H1 (cell line): ENCODE data around the gene CALML4. TPM values are rescaled to one million over a fixed set of nuclear protein-coding genes. Genes with fewer than 3 reads are reported as not detected.

Source experiments
- CTCF ChIA-PET: fragments of 300-600 bp; sonication (Branson Sonifier 250); formaldehyde crosslinking; loops from one replicate; lab custom pipeline; 2021; ENCODE audit not compliant: partially characterized antibody; lab: Charles Lee
- POLR2A ChIA-PET: fragments of 300-600 bp; sonication (Branson Sonifier 250); formaldehyde crosslinking; loops from one replicate; lab custom pipeline; 2021; ENCODE audit warnings: inconsistent platforms; ENCODE audit not compliant: partially characterized antibody; lab: Charles Lee
- DNase-seq, 2 experiments: peaks; one replicate each; pipeline versions ENCODE4 v3.0.0 to v3.0.0-alpha.2; 2010 to 2022; ENCODE audit warnings: low spot score in 2 of 2, low read depth in 1 of 2, mixed read lengths in 1 of 2
- FAIRE-seq: peaks from 2 replicates; lab custom pipeline; 2011; peaks lifted over from hg19 to GRCh38; lab: Jason Lieb, UNC
- H2AFZ ChIP-seq: 2 replicates; pipeline ENCODE4 v1.8.1; 2012; ENCODE audit warnings: low read length, inconsistent platforms
- H2AK5ac ChIP-seq: 2 replicates; pipeline ENCODE4 v1.6.1; 2013; ENCODE audit warnings: low read depth, low read length
- H2BK120ac ChIP-seq: replicated peaks from 2 replicates; pipeline ENCODE3; 2013; ENCODE audit warnings: low read depth, low read length, inconsistent platforms
- H2BK12ac ChIP-seq: 2 replicates; pipeline ENCODE4 v1.6.1; 2013; ENCODE audit warnings: low read depth, low read length
- H2BK15ac ChIP-seq: 2 replicates; pipeline ENCODE4 v1.6.1; 2013; ENCODE audit warnings: low read length
- H2BK20ac ChIP-seq: 2 replicates; pipeline ENCODE4 v1.6.1; 2013; ENCODE audit warnings: low read length
- H2BK5ac ChIP-seq: 2 replicates; pipeline ENCODE4 v1.6.1; 2013; ENCODE audit warnings: low read depth, low read length
- H3K14ac ChIP-seq: 2 replicates; pipeline ENCODE4 v1.6.1; 2013; ENCODE audit warnings: inconsistent platforms; ENCODE audit not compliant: insufficient read length
- H3K18ac ChIP-seq: 2 replicates; pipeline ENCODE4 v1.6.1; 2013; ENCODE audit warnings: low read length; ENCODE audit errors: extremely low read depth
- H3K23ac ChIP-seq: 2 replicates; pipeline ENCODE4 v1.6.1; 2013; ENCODE audit warnings: inconsistent platforms; ENCODE audit not compliant: insufficient read length
- H3K23me2 ChIP-seq: 2 replicates; pipeline ENCODE4 v1.6.1; 2013; ENCODE audit warnings: low read depth, low read length
- H3K27ac ChIP-seq: 2 replicates; pipeline ENCODE4 v1.6.1; 2011; ENCODE audit warnings: low read depth, low read length, inconsistent platforms
- H3K27me3 ChIP-seq, 4 experiments: replicated peaks in 1 of 4; 1 replicate in 1 of 4; 2 replicates in 3 of 4; pipeline versions ENCODE4 v1.6.1 to v1.8.1; 2011 to 2013; ENCODE audit warnings: low read length in 3 of 4, mild to moderate bottlenecking in 3 of 4, inconsistent platforms in 2 of 4, mixed read lengths in 2 of 4, moderate library complexity in 1 of 4; ENCODE audit not compliant: control insufficient read depth in 3 of 4, insufficient read depth in 3 of 4; ENCODE audit errors: extremely low read depth in 1 of 4
- H3K36me3 ChIP-seq, 4 experiments: 2 replicates each; pipeline versions ENCODE4 v1.6.1 to v1.8.1; 2011 to 2013; ENCODE audit warnings: mild to moderate bottlenecking in 4 of 4, low read length in 3 of 4, moderate library complexity in 2 of 4, control low read depth in 1 of 4, inconsistent platforms in 1 of 4; ENCODE audit not compliant: insufficient read depth in 4 of 4, control insufficient read depth in 2 of 4
- H3K4ac ChIP-seq: replicated peaks from 2 replicates; pipeline ENCODE3; 2013; ENCODE audit warnings: low read length, low read depth, mixed read lengths, inconsistent platforms; ENCODE audit not compliant: insufficient read length
- H3K4me1 ChIP-seq, 4 experiments: replicated peaks in 1 of 4; 1 replicate in 1 of 4; 2 replicates in 3 of 4; pipeline versions ENCODE4 v1.6.1 to v1.8.1; 2011 to 2013; ENCODE audit warnings: low read length in 3 of 4, inconsistent platforms in 2 of 4, mixed read lengths in 1 of 4; ENCODE audit not compliant: insufficient read depth in 4 of 4, control insufficient read depth in 3 of 4
- H3K4me2 ChIP-seq, 2 experiments: 2 replicates each; pipeline versions ENCODE4 v1.6.1 to v1.8.1; 2011 to 2013; ENCODE audit warnings: low read depth in 2 of 2, low read length in 2 of 2, control low read depth in 1 of 2, inconsistent platforms in 1 of 2, mild to moderate bottlenecking in 1 of 2; ENCODE audit not compliant: insufficient read depth in 1 of 2
- H3K4me3 ChIP-seq, 4 experiments: fragments of 200-600, 300-600 bp in 1 of 4; sonication (generic), shearing (Covaris generic), sonication (Bioruptor Twin) in 1 of 4; 2 replicates each; pipeline versions ENCODE4 v1.5.1 to v1.8.1; 2011 to 2016; ENCODE audit warnings: low read length in 4 of 4, low read depth in 3 of 4, control low read depth in 2 of 4, inconsistent platforms in 2 of 4, mild to moderate bottlenecking in 2 of 4, mixed read lengths in 1 of 4, moderate library complexity in 1 of 4; ENCODE audit not compliant: insufficient read depth in 2 of 4; ENCODE audit errors: extremely low read depth in 1 of 4
- H3K56ac ChIP-seq: replicated peaks from 2 replicates; pipeline ENCODE3; 2013; ENCODE audit warnings: low read depth, mild to moderate bottlenecking, mixed read lengths, low read length, inconsistent platforms; ENCODE audit not compliant: insufficient read length
- H3K79me1 ChIP-seq: 2 replicates; pipeline ENCODE4 v1.6.1; 2013; ENCODE audit warnings: low read depth, low read length, control low read depth
- H3K79me2 ChIP-seq, 2 experiments: 2 replicates each; pipeline versions ENCODE4 v1.6.1 to v1.8.1; 2012 to 2013; ENCODE audit warnings: low read length in 2 of 2, mild to moderate bottlenecking in 2 of 2, inconsistent platforms in 1 of 2; ENCODE audit not compliant: insufficient read depth in 2 of 2, control insufficient read depth in 1 of 2
- H3K9ac ChIP-seq, 4 experiments: replicated peaks in 1 of 4; 1 replicate in 1 of 4; 2 replicates in 3 of 4; pipeline versions ENCODE4 v1.6.1 to v1.8.1; 2011 to 2013; ENCODE audit warnings: low read depth in 3 of 4, low read length in 3 of 4, control low read depth in 2 of 4, mild to moderate bottlenecking in 2 of 4, moderate library complexity in 2 of 4, inconsistent platforms in 1 of 4; ENCODE audit errors: extremely low read depth in 1 of 4
- H3K9me3 ChIP-seq, 2 experiments: 2 replicates each; pipeline versions ENCODE4 v1.6.1 to v1.8.1; 2012 to 2013; ENCODE audit warnings: mild to moderate bottlenecking in 2 of 2, moderate library complexity in 2 of 2, control low read depth in 1 of 2, inconsistent platforms in 1 of 2, low read depth in 1 of 2, low read length in 1 of 2, mixed read lengths in 1 of 2; ENCODE audit not compliant: insufficient read depth in 2 of 2
- H4K20me1 ChIP-seq, 2 experiments: replicated peaks in 1 of 2; 2 replicates each; pipeline versions ENCODE3 to v1.8.1; 2011 to 2013; ENCODE audit warnings: inconsistent platforms in 2 of 2, low read length in 2 of 2, mild to moderate bottlenecking in 1 of 2; ENCODE audit not compliant: insufficient read depth in 2 of 2, control insufficient read depth in 1 of 2
- H4K5ac ChIP-seq: 2 replicates; pipeline ENCODE4 v1.6.1; 2013; ENCODE audit warnings: low read length, low read depth, mixed read lengths, inconsistent platforms; ENCODE audit not compliant: insufficient read length
- H4K8ac ChIP-seq: 2 replicates; pipeline ENCODE4 v1.8.0; 2013; ENCODE audit warnings: mild to moderate bottlenecking, moderate library complexity, low read length, inconsistent platforms; ENCODE audit not compliant: insufficient read depth; ENCODE audit errors: extremely low read depth
- H4K91ac ChIP-seq: replicated peaks from 2 replicates; pipeline ENCODE3; 2013; ENCODE audit warnings: low read length, mixed read lengths, inconsistent platforms; ENCODE audit not compliant: insufficient read length
- BCL11A ChIP-seq, 2 experiments: IDR thresholded peaks; one replicate each; pipeline ENCODE4 v1.6.1; 2011; ENCODE audit warnings: low read depth in 2 of 2, low read length in 2 of 2, mild to moderate bottlenecking in 2 of 2
- CREB1 ChIP-seq: IDR thresholded peaks from 2 replicates; pipeline ENCODE4 v1.6.1; 2012; ENCODE audit warnings: inconsistent platforms
- EGR1 ChIP-seq: IDR thresholded peaks from 2 replicates; pipeline ENCODE4 v1.6.1; 2011; ENCODE audit warnings: low read depth, low read length, borderline replicate concordance
- EP300 ChIP-seq, 2 experiments: IDR thresholded peaks; 1 replicate in 1 of 2; 2 replicates in 1 of 2; pipeline ENCODE4 v1.6.1; 2011 to 2012; ENCODE audit warnings: low read depth in 2 of 2, low read length in 2 of 2, mild to moderate bottlenecking in 2 of 2, borderline replicate concordance in 1 of 2, inconsistent platforms in 1 of 2, moderate library complexity in 1 of 2
- FOSL1 ChIP-seq: IDR thresholded peaks from 2 replicates; pipeline ENCODE4 v1.6.1; 2011; ENCODE audit warnings: mild to moderate bottlenecking, low read depth, low read length, moderate library complexity; ENCODE audit not compliant: insufficient read depth
- JUND ChIP-seq: IDR thresholded peaks from 2 replicates; pipeline ENCODE4 v1.6.1; 2011; ENCODE audit warnings: mild to moderate bottlenecking, improper control_type of control experiment, low read length
- KDM4A ChIP-seq: IDR thresholded peaks from one replicate; pipeline ENCODE4 v1.7.1; 2012; ENCODE audit warnings: low read depth, mild to moderate bottlenecking, moderate library complexity, low read length, inconsistent platforms; ENCODE audit not compliant: severe bottlenecking
- NANOG ChIP-seq: IDR thresholded peaks from 2 replicates; pipeline ENCODE4 v1.6.1; 2011; ENCODE audit warnings: low read length, low read depth, mild to moderate bottlenecking, inconsistent platforms; ENCODE audit not compliant: insufficient read depth, poor library complexity, severe bottlenecking
- POLR2A ChIP-seq, 2 experiments: IDR thresholded peaks; 1 replicate in 1 of 2; 2 replicates in 1 of 2; pipeline ENCODE4 v1.6.1; 2011; ENCODE audit warnings: low read depth in 2 of 2, low read length in 2 of 2, mild to moderate bottlenecking in 2 of 2; ENCODE audit errors: control extremely low read depth in 1 of 2
- RAD21 ChIP-seq, 2 experiments: IDR thresholded peaks in 1 of 2; conservative IDR thresholded peaks in 1 of 2; 2 replicates each; pipeline ENCODE4 v1.6.1; 2011; ENCODE audit warnings: low read depth in 2 of 2, low read length in 2 of 2, improper control_type of control experiment in 1 of 2, inconsistent platforms in 1 of 2, mild to moderate bottlenecking in 1 of 2, moderate library complexity in 1 of 2
- RBBP5 ChIP-seq: IDR thresholded peaks from 2 replicates; pipeline ENCODE4 v1.7.1; 2012; ENCODE audit warnings: low read depth, mild to moderate bottlenecking, inconsistent platforms, low read length, moderate library complexity, borderline replicate concordance
- SP4 ChIP-seq: IDR thresholded peaks from 2 replicates; pipeline ENCODE4 v1.6.1; 2012; ENCODE audit warnings: low read length, inconsistent platforms
- TCF12 ChIP-seq: IDR thresholded peaks from 2 replicates; pipeline ENCODE4 v1.6.1; 2011; ENCODE audit warnings: low read depth, mild to moderate bottlenecking, low read length
- WGBS, 2 experiments: shearing (Covaris generic) in 1 of 2; methylation state at CpG; one replicate each; pipeline versions ENCODE4 v1.1.6 to v1.1.7; 2013 to 2015; ENCODE audit warnings: low lambda C conversion rate in 2 of 2, mixed read lengths in 2 of 2, inconsistent platforms in 1 of 2, low coverage in 1 of 2, missing lambda C conversion rate in 1 of 2; ENCODE audit not compliant: insufficient replicate concordance in 2 of 2, insufficient coverage in 1 of 2, insufficient read length in 1 of 2; ENCODE audit errors: extremely low coverage in 1 of 2, missing lambda C conversion rate in 1 of 2; 5-methylcytosine and 5-hydroxymethylcytosine counted together
- polyA plus RNA-seq, 7 experiments: library from polyadenylated mRNA; depleted of rRNA in 3 of 7; stranded (reverse) in 5 of 7; unstranded in 2 of 7; fragments of >200 nt in 5 of 7; fragments of 200-250 nt in 2 of 7; gene quantifications; 1 replicate in 5 of 7; 2 replicates in 1 of 7; 4 replicates in 1 of 7; pipeline versions ENCODE4 v1.2.1 to v1.2.3, GENCODE V29; 2011 to 2013; ENCODE audit warnings: missing spikeins in 2 of 7, mixed read lengths in 2 of 7
- total RNA-seq: library from RNA; stranded (reverse); fragmentation: NEBNext Ultra II Directional; extraction: Animal tissue kit (Norgen Biotek cat#: 25700); gene quantifications from 2 replicates; pipeline ENCODE4 v1.2.1, GENCODE V29; 2021

Gene CALML4
- total and polyA plus RNA-seq, 2 of the 8 experiments (the other 6 are each of a cell fraction or from before 2014, with no cell fraction given), result 3.8 to 12.5 TPM

DNA sequence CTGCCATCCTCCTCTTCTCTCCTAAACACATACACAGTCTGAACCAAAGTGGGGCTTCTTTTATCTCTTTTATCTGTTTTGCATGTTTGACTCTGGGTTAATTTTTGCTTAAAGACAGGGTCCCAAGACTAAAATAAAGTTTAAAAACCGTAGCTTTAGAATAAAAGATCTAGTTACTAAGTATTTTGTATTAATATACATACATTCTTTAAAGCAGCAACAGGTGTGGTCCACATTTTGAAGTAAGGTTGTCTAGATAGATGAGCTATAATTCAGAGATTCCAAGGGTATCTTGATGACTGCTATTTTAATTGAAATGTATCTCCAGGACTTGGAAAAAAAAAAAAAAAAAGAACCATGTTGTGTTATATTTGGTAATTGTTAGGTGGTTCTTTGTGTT lies 61.3 kb downstream of the CALML4 start:
- no peak overlapping the region for H2BK20ac ChIP-seq
- no peak overlapping the region for H3K4me3 ChIP-seq
- no peak overlapping the region for H4K5ac ChIP-seq
- H4K20me1 ChIP-seq, result no peaks in the 10 kb centered on the region
- H3K79me1 ChIP-seq, result no peaks in the 10 kb centered on the region; the same call in 1 of the 2 replicates
- H3K4me1 ChIP-seq, result no peaks in the 10 kb centered on the region
- H4K8ac ChIP-seq, result no peak overlapping the region
- 86% methylated on average over 1 of the region's 1 CpG; no CpG with 5 or more reads in 1 of the 2 experiments for WGBS, 2 experiments
- H3K27ac ChIP-seq, result no peak overlapping the region
- H2BK5ac ChIP-seq, result no peak overlapping the region
- H2AK5ac ChIP-seq, result no peak overlapping the region
- FAIRE-seq (no peak), DNase-seq (no peak)
- H3K9ac ChIP-seq, result no peak overlapping the region
- H2BK15ac ChIP-seq, result no peak overlapping the region
- H3K18ac ChIP-seq, result no peak overlapping the region
- POLR2A ChIA-PET, result no interaction called here
- no peak overlapping the region for H3K23ac ChIP-seq
- no peak overlapping the region for H3K4ac ChIP-seq
- H2BK12ac ChIP-seq, result no peak overlapping the region
- TF ChIP-seq POLR2A (IDR thresholded peaks at IDR 0.05; ENCODE audit: control extremely low read depth in 1 of 2, low read depth in 2 of 2, low read length in 2 of 2) (no peak), JUND (no peak), EGR1 (no peak), RBBP5 (no peak), NANOG (no peak), RAD21 (IDR thresholded peaks at IDR 0.05 in 1 of 2, conservative IDR thresholded peaks at IDR 0.05 in 1 of 2; ENCODE audit: low read depth in 2 of 2, low read length in 2 of 2) (no peak), FOSL1 (no peak), KDM4A (no peak), TCF12 (no peak), BCL11A (IDR thresholded peaks at IDR 0.05; ENCODE audit: low read depth in 2 of 2, low read length in 2 of 2) (no peak), EP300 (IDR thresholded peaks at IDR 0.05; ENCODE audit: borderline replicate concordance in 1 of 2, low read depth in 2 of 2, low read length in 2 of 2) (no peak), SP4 (no peak), CREB1 (no peak)
- peaks cover 1% of the 10 kb centered on the region; the same call in 1 of the 2 replicates for H3K23me2 ChIP-seq
- H3K79me2 ChIP-seq, result no peaks in the 10 kb centered on the region
- CTCF ChIA-PET, result no interaction called here
- H2AFZ ChIP-seq, result no peak overlapping the region
- H2BK120ac ChIP-seq, result no peak overlapping the region
- H3K4me2 ChIP-seq, result no peak overlapping the region
- peaks cover 0 to 11% (median 2%) of the 10 kb centered on the region in 4 experiments; a peak in 3 of 8 replicates for H3K36me3 ChIP-seq
- no peak overlapping the region for H4K91ac ChIP-seq
- no peak overlapping the region for H3K14ac ChIP-seq
- no peaks in the 10 kb centered on the region for H3K9me3 ChIP-seq
- H3K56ac ChIP-seq, result no peak overlapping the region
- H3K27me3 ChIP-seq, result no peaks in the 10 kb centered on the region
